Heart left ventricle (tissue), 13 donors: ENCODE results near the gene CRHR1.

Source experiments
- CTCF ChIP-seq, 12 donors: fragments of 200-600 bp; sonication (generic) in 4 of 12; IDR thresholded peaks; one replicate each; pipeline versions ENCODE4 v1.5.0 to v1.8.0; 2018 to 2022; ENCODE audit warnings: antibody characterized with exemption in 12 of 12, mild to moderate bottlenecking in 5 of 12
- POLR2A ChIP-seq, 2 donors: fragments of 450-650 bp; IDR thresholded peaks; one replicate each; pipeline ENCODE4 v1.6.1; 2017; ENCODE audit warnings: antibody characterized with exemption in 2 of 2, mild to moderate bottlenecking in 2 of 2, moderate library complexity in 2 of 2
- donor health status: ischemic (EF 13 %, LVEDD 7.1; RV severe dilation, severe dysfunction).
- donor health status: DM: no; HTN: yes; CAD: no.
- donor health status: DM: no; HTN: no; CAD: no.
- donor health status: ischemic (EF 25% LVEDD 6.9; RV normal size, moderate dysfunction).
- donor health status: ischemic (EF 25% LVEDD 5.7; RV mildly dilated, moderate dysfunction).
- donor health status: ischemic (EF 35%, LVEDD 5.7; RV mildly dilated, moderate dysfunction).
- donor health status: nonischemic (EF 11% LVEDD 7.7; RV severe dilation, severe dysfunction).
- donor health status: DM: yes; HTN: yes; CAD: no.
- donor health status: PGD.
- donor health status: ischemic (EF 29% LVEDD 5.4; RV normal size, mild dysfunction).
- donor health status: nonischemic (EF 23%, LVEDD 6.1; RV moderate dilation, normal function).

GRCh38 chr17:45791041-45791582 lies 7.0 kb downstream of the CRHR1 start:
- TF ChIP-seq CTCF (IDR thresholded peaks at IDR 0.05) (no peak), POLR2A (IDR thresholded peaks at IDR 0.05) (no peak)
